SK-N-DZ (cell line): ENCODE measurements around the gene RLIM.

ENCODE experiments used
- DNase-seq: peaks from one replicate; pipeline ENCODE4 v3.0.0-alpha.2; 2015; ENCODE audit warnings: low spot score

Gene RLIM

DNA sequence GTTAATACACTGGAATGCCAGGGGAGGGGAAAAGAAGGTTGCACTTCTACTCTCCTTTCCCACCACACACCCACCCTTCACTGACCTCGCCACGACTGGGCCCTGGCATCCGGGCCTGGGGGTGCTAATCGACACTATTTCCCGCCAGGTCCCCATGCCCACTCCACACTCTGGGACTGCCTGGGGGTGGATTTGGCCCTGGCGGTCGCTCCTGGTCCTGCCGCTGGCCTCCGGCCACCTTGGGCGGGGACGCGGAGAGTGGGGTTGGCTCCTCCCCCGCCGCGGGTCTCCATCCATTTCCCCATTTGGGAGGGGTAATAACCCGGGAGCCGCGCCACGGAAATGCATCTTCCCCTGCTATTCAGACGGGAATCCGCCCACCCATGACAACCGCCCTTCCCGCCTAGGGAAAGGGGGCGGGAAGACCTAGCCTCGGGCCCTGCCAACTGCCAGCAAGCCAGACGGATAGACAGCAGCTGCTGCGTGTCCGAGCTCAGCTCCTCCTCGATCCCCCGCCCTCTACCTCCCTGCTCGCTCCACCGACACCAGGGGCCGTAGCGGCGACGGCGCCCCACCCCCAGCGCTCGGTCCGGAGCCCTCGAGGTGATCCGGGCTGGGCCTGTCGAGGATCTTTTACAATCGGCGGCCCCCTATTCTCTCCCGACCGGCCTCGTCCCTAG lies 78.1 kb downstream of the RLIM start:
- peak; percentile 89 for DNase-seq

- peak; percentile 50 for DNase-seq
These were observed 78.8 kb downstream of the RLIM start for GRCh38 chrX:74535408-74536151.
